HG03439 (cell line): Measurements from ENCODE around the gene PTPRM.
"Not testable (repeated sequence)": the region's sequence is repeated elsewhere in the genome, so short reads cannot be mapped to it uniquely, and the experiment has no call there.

Source experiments
- ATAC-seq: cut with Tn5 transposase; IDR thresholded peaks from one replicate; pipeline ENCODE4 v1.9.1; 2021; ENCODE audit warnings: mild to moderate bottlenecking, moderate library complexity; ENCODE audit not compliant: unreplicated experiment

Gene PTPRM

DNA sequence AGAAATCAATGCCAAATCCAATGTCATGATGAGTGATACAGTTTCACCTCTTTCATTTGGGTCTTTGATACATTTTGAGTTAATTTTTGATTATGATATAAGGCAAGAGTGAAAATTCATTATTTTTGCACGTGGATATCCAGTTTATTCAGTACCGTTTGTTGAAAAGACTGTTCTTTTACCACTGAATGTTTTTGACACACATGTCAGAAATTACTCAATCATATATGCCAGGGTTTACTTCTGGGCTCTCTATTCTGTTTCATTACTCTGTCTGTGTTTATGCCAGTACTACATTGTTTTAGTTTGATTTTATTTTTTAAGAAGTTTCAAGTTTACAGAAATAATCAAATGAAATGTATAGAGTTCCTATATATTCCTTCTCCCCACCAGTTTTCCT lies 154.4 kb downstream of the PTPRM start:
- ATAC-seq = no peak

DNA sequence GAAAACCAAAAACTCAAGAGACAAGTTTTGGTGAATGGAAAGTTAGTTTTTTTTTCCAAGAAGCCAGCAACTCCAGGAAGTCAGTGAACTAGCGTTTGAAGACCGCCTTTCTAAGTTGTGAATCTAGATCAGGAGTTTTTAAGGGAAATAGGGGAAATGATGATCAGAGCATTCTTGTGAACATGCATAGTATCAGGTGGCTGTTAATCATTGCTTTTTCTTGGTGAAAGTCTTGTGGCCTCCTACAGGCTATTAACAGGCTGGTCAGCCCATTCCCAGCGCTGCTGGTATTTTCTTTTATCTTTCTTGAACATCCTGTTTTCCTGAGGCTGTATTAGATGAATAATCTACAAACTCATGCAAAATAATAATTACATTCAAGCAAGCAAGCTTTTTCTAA lies 155.8 kb downstream of the PTPRM start:
- no peak for ATAC-seq

DNA sequence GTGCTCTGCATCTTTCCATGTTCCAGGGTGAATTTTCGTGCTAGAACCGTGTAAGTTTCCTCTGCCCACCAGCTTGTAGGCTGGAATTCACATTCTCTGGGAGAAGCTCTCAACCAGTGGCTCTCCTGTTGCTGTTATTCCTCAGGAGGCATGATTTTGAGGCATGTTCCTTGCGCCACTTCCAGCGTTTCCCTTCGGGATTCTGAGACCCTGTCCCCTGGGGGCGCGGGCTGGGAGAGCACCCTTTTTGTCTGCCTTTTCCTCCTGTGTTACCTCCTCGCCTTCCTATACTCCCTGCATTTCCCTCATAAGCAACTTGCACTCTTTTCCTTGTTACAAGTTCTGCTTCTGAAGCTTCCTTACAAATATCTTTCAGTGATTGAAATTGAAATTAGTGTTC lies 156.4 kb downstream of the PTPRM start:
- ATAC-seq = no peak

DNA sequence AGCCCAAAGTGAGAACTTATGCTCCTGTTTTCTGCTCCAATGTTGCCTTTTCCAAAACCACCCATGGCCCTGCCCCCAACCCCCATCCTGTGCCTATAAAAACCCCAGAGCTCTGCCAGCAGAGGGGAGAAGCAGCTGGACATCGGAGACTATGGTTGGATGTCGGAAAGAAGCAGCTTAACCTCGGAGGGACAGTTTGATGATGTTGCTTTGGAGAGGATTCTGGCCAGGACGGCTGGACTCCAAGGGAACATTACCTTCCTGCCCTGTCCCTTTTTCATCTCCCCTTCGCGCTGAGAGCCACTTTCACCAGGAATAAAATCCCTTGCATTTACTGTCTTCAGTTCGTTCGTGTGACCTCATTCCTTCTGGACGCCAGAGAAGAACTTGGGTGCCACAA lies 158.4 kb downstream of the PTPRM start:
- no peak for ATAC-seq

DNA sequence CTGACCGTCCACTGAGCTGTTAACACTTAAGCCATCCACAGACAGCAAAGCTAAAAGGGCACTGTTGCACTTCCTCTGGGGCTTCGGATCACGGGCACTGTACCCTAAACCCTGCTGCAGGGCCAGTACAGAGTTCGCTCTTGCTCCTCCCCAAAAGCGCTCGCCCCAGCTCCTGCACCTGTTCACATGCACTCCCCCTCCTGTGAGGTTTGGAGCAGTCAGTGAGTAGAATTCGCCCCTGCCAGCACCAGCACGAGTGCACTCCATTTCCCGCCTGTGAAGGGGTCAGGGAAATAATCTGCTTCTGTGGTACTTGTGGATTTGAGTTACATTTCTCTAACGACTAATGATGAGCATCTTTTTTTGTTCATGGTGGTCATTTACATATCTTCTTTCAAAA lies 158.8 kb downstream of the PTPRM start:
- ATAC-seq = no peak

DNA sequence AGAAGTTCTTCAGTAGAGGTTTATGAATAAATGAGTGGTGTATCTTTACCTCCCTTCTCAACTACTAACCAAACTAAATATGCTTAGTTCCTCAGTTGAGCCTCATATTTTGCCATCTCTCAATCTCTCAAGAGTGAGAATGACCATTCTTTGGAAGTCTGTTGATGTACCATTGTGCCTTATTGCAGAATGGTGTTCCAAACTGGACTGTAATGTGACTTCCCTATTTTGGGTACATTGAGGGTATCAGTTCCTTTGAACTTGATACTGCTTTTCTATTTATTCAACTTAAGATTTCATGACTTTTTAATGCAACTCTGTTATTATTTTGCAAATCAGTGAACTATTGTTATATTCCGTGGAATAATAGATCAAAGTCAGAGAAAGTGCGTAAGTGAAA lies 159.4 kb downstream of the PTPRM start:
- ATAC-seq = no peak

DNA sequence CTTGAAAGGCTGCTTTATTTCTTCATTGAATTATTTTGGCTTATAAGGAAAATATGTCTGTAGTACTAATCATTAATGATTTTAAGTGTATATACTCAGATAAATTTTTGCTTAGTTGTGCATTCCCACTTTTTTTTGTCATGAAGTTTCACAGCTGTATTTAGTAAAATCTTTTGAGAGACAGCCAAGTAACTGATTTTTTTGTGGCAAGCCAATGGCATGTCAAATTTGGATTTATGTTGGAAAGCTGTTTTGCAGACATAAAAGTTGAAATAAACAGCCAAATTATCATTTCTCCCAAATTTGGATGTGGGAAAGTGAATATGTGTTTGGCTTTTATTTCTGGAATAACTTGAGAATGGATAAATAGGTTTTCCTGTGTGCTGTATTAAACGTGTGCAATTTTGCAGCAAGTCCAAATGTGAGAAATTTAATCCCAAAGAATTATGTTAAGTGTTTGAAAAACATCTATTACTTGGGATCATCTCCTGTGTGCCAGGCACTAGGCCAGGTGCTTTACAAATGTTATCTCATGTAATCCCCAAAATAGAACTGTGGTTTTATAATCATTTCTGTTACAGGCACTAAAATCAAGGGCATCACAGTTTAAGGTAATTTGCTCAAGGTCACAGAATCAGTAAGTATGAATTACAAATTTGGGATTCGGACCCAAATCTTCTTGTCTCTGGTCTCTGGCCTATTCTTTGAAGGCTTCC lies 160.4 kb downstream of the PTPRM start:
- ATAC-seq = no peak

DNA sequence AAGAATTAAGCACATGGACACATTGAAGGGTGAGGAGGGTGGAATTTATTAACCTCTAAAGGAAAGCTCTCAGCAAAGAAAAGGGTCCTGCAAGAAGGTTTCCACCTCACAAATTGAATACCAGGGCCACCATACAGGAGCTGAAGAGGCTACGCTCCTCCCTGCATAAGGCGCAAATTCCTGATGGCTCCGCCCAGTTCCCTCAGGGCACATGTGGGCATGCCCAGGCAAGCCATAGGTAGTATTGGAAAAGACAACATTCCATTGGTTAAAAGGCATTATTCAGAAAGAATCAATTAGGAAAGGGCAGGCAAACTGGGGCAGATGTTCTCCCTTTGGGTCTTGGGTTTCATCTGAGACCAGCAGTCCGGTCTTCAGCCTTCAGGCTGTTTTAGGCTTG lies 161.2 kb downstream of the PTPRM start:
- ATAC-seq = no peak

DNA sequence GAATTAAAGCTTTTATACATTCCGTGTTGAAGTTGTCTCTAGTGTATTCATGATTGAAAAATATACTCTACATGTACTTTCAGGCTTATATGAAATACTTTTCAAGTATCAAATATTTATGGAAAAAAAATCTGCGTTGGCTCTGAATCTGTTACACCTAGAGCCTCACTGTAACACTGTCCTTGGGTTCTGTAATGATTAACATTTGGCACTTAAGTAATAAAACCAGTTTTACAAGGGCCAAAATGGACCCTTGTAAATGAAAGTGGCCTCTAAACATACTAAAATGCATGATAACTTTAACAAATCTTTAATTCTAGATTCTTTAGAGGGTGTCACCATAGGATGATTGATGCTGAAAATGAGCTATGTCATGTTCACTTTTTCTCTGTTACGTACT lies 162.8 kb downstream of the PTPRM start:
- no peak for ATAC-seq

DNA sequence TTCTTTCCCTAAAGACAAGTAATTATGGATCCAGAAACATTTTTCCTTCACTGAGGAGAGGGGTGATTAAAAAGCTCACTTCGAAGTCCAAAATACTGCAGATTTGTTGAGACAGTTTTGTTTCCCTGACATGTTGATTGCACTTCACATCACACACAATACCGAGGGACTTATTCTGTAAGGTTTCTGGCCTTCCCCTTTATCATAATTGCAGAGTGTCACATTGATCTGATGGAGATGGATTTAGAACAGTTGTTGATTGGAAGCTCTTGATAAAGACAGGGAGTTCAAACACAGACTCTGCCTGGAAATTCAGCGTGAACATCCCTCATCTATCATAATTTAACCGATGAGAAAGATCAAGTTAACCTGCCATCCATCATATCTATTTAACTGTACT lies 163.6 kb downstream of the PTPRM start:
- no peak for ATAC-seq

DNA sequence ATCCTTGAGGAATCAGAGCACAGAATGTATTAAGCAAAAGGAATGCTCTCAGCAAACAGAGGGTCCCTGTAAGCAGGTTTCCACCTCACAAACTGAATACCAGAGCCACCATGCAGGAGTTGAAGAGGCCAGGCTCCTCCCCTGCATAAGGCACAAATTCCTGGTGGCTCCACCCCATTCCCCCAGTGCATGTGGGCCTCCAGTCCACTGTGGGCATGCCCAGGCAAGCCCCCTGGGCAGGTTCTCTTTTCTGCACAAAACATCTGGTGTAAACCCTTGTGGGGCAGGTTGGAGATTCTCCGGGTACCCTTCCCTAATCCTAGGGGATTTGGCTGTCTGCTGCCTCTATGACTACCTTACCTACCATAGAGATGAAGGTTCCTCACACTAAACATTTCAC lies 166.5 kb downstream of the PTPRM start:
- ATAC-seq = no peak

DNA sequence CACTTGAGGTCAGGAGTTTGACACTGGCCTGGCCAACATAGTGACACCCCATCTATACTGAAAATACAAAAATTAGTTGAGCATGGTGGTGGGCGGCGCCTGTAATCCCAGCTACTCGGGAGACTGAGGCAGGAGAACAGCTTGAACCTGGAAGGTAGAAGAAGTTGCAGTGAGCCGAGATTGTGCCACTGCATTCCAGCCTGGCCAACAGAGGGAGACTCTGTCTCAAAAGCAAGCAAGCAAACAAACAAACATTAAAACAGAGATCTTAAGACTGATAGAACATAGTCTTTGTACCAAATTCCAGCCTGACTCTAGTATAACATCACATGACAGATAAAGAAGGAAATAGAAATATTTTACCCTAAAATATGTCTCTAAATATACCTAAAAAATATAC lies 168.1 kb downstream of the PTPRM start:
- no peak for ATAC-seq

DNA sequence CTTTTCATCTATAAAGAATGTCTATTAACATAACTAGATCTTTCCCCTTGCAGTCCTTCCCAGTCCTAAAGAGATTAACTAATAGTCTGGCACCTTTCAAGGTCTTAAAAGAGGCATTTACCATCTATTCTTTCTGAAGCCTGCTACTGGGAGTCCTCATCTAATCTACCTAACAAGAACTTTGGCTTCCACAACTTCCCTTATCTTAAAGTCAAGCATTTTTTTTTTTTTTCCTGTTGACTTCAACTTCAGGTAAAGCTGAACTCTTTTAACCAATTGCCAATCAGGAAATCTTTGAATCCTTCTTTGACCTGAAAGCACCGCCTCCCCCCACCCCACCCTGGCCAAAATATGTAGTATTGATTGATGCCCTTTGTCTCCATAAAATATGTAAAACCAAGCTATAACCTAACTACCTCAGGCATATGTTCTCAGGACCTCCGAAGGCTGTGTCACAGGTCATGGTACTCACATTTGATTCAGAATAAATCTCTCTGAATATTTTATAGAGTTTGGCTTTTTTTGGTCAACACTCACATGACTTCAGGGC lies 168.6 kb downstream of the PTPRM start:
- no peak for ATAC-seq

DNA sequence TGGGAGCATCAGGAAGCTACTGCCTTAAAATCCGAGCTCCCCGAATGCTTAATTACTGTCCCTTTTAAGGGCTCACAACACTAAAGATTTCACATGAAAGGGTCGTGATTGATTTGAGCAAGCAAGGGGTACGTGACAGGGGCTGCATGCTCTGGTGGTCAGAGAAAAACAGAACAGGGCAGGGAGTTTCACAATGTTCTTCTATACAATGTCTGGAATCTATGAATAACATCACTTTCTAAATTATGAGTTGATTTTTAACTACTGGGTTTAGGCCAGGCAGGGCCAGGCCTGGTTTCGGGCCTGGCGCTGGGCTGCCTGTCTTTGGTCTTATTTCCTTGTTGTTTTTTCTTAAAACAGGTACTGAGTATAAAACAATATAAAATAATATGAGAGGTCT lies 169.4 kb downstream of the PTPRM start:
- ATAC-seq = not testable (repeated sequence)

DNA sequence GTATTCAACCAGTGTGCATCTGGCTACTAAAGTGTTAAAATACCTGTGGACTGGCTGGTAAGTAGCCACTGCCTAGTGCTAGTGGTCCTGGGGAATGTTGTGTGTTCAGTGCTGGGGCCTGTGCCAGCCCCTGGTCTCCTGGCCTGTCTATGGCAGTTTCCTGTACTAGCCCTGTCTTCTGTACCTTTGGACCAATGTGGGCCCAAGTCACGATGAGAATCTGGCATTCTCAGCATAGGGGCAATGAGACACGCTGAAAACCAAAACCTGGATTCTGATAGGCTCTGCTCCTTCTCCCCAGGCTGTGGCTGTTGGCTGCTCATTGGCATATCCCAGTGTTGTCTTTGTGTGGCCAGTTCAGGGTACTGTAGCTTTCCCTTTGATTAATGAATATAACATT lies 170.4 kb downstream of the PTPRM start:
- ATAC-seq = no peak

DNA sequence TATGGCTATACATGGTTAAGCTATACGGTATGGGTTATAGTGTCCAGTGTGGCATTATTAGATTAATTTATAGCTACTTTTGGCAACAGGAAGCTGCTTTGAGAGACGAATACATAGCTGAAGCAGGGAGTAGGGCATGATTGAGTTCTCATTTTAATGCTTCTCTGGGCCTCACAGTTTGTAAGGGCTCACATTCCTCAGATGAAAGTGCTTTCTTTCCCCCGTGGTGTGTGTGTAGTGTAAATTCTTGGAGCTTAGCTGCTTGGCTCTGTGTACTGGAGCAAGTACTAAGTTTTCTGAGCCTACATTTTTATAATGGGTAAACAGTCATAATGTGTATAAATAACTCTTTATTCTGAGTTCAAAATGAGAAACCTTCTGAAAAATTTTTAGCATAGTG lies 173.7 kb downstream of the PTPRM start:
- no peak for ATAC-seq

DNA sequence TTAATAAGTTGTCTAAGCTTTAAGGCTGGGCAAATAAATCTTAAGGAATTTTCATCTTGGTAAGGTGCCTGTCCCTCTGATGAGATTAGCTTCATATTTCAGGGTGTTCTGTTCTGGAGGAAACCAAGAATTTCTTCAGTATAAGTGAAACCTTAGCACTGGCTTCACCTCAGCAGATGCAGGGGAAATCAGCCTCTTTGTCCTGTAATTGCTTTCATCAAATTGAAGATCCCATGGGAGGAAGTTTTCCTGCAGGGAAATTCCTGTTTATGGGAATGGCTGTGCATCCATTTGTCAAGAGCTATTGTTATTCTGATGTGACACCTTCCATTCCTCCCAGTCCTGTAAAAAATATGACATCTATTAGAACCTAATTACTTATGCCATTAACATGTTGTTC lies 174.5 kb downstream of the PTPRM start:
- ATAC-seq = no peak

DNA sequence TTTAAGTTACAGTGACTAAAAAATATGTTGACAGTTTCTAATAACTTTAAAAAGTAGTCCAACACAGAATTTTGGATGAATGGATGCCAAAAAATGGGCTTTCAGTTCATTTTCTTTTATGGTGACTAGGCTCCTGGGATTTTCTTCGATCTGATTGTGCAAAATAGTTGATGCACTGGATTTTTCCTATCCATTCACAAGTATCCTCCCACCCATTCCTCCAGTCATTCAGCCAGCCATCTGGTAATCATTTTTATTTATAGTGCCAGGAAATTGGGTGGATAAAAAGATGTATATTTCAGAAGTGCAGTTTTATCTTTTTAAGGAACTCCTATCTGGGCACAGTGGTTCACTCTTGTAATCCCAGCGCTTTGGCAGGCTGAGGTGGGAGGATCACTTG lies 175.1 kb downstream of the PTPRM start:
- no peak for ATAC-seq

DNA sequence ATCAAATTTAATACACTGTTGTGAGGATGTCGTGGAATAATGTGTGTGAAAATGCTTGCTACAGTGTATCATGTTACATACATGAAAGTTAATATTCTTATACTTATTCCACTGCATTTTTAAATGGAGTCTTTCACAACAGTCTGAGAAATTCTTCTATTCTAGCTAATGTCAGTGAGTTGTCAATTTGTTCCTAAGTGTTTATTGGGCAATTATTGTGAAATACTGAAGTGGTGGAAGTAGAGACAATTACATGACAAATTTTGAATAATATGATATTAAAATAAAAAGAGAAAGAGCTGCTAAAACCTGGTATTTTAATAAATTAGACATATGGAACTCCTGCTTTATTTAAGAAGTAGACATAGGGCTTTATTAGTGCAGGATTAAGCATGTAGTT lies 176.1 kb downstream of the PTPRM start:
- ATAC-seq = no peak

DNA sequence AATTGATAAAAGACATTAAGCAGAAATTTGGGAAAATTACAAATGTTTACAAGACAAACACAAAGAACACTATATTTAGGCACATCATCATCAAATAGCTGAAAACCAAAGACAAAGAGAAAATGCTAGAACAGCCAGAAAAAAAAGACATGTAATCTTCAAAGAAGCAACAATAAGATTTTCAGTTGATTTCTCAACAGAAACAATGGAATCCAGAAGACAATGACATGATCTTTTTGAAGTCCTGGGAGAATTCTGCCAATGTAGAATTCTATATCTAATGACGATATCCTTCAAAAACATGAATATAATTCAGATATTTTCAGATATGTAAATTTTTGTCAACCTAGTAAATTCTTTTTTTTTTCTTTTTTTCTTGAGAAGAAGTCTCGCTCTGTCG lies 179.0 kb downstream of the PTPRM start:
- ATAC-seq = no peak

DNA sequence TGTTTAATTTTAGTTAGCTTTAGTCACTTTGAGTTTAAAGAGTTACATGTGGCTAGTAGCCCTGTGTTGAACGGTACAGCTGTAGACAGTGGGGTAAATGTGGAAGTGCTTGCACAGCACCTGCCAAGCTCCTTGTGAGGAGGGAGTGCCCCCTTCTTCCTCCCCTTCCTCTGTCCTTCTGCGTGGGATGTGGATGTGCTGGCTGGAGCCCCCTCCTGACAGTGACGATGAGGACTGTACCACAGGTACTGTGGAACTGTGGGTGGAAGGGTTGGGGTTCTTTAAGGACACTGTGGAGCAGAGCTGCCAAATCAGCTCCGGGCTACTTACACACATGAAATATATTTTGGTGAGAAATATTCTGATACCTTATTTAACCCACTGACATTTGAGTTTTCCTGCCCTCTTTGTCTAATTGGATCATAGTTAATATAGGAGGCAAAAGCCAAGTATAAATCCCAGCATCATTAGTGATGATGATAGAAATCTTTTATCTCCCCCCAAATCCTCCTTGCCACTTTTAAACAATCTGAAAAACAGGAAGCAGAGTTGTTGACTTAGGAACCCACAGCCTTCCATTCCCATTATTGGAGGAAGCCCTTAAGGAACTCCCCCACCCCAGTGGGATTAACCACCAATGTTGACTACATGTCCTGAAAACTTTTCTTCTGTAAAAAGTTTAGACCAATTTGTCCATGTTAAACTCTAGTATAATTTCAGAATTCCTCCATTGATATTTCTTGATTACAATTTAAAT lies 181.3 kb downstream of the PTPRM start:
- no peak for ATAC-seq

DNA sequence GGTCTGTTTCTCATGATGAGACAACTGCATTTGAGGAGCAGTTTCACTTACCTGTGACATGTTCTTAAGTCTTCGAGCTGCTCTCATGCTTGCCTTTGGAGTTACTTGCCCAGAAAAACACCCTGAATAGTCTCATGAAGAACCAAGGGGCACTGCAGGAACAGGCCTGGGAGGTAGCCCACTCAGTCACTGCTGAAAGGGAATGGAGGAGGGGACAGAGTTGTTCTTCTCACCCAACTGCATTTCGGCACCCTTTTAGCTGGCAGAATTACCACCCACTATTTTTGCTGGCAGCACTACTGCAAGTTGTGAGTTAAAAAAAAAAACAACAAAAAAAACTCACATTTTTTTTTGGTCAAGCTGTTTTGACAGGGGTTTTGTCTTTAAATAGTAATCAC lies 181.9 kb downstream of the PTPRM start:
- no peak for ATAC-seq
